ENCODE measurements around the gene ATG10. TPM values are rescaled to one million over a fixed set of nuclear protein-coding genes. Genes with fewer than 3 reads are reported as not detected.

Gene ATG10
- total RNA-seq, 2 donors from 2014 or later = 6.8 to 8.2 TPM

GRCh38 chr5:82218374-82219156, 246.7 kb downstream of the ATG10 start:
- intact Hi-C loops (cut with DNase I) = no loop called here
- Histone ChIP-seq H3K4me3 (no peak overlapping the region), H3K27me3 (no peaks in the 10 kb centered on the region), H3K4me1 (no peaks in the 10 kb centered on the region), H3K27ac (no peak overlapping the region), H3K9ac (ENCODE audit: low read depth in 2 of 2, low read length in 2 of 2) (no peak overlapping the region), H3K9me3 (no peaks in the 10 kb centered on the region), H3K36me3 (no peaks in the 10 kb centered on the region)
- DNase-seq = no peak
- TF ChIP-seq, protein P1, sequence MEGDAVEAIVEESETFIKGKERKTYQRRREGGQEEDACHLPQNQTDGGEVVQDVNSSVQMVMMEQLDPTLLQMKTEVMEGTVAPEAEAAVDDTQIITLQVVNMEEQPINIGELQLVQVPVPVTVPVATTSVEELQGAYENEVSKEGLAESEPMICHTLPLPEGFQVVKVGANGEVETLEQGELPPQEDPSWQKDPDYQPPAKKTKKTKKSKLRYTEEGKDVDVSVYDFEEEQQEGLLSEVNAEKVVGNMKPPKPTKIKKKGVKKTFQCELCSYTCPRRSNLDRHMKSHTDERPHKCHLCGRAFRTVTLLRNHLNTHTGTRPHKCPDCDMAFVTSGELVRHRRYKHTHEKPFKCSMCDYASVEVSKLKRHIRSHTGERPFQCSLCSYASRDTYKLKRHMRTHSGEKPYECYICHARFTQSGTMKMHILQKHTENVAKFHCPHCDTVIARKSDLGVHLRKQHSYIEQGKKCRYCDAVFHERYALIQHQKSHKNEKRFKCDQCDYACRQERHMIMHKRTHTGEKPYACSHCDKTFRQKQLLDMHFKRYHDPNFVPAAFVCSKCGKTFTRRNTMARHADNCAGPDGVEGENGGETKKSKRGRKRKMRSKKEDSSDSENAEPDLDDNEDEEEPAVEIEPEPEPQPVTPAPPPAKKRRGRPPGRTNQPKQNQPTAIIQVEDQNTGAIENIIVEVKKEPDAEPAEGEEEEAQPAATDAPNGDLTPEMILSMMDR (IDR thresholded peaks at IDR 0.05) = no peak

DNA sequence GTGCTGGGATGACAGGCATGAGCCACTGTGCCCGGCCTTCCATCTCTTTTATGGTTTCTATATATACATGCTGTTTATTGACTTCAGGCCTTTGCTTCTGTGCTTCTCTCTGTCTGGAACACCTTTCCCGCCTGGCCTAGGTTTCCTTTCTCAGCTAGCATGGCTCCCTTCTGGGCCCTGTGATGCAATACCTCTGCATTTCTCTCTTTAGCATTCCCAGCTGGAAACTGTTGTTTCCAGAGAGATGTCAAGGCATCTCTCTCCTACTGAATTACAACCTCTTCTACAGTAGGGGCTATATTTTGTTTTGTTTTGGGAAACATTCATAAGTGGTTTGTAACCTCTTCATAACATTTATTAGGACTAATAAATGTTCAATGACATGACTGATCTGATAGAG, 249.2 kb downstream of the ATG10 start:
- no peak overlapping the region for H3K4me3 ChIP-seq
- TF ChIP-seq, protein P1 (IDR thresholded peaks at IDR 0.05) = no peak
- no peak for DNase-seq
- intact Hi-C loops (cut with DNase I) = no loop called here
- H3K36me3 ChIP-seq = no peaks in the 10 kb centered on the region
- H3K4me1 ChIP-seq = no peaks in the 10 kb centered on the region
- H3K9ac ChIP-seq (ENCODE audit: low read depth in 2 of 2, low read length in 2 of 2) = no peak overlapping the region
- no peaks in the 10 kb centered on the region for H3K9me3 ChIP-seq
- no peaks in the 10 kb centered on the region for H3K27me3 ChIP-seq
- H3K27ac ChIP-seq = no peak overlapping the region

- Histone ChIP-seq H3K4me1 (no peaks in the 10 kb centered on the region), H3K36me3 (no peaks in the 10 kb centered on the region), H3K9ac (ENCODE audit: low read depth in 2 of 2, low read length in 2 of 2) (no peak overlapping the region), H3K9me3 (no peaks in the 10 kb centered on the region), H3K27me3 (no peaks in the 10 kb centered on the region), H3K27ac (no peak overlapping the region), H3K4me3 (no peak overlapping the region)
- TF ChIP-seq, protein P1 (IDR thresholded peaks at IDR 0.05) = no peak
- DNase-seq = no peak
- intact Hi-C loops (cut with DNase I) = no loop called here
Observed at GRCh38 chr5:82222597-82223574, 251.1 kb downstream of the ATG10 start.

GRCh38 chr5:82225525-82226172, 253.8 kb downstream of the ATG10 start:
- DNase-seq = peak; percentile 73
- H3K36me3 ChIP-seq = no peaks in the 10 kb centered on the region
- H3K4me3 ChIP-seq = no peak overlapping the region
- intact Hi-C loops (cut with DNase I) = loop anchor here (5.0 kb wide), 2 partner anchors 713 to 803 kb away; no protein-coding TSS in a partner anchor
- H3K27me3 ChIP-seq = no peaks in the 10 kb centered on the region
- H3K4me1 ChIP-seq = no peaks in the 10 kb centered on the region
- H3K9me3 ChIP-seq = no peaks in the 10 kb centered on the region
- H3K9ac ChIP-seq (ENCODE audit: low read depth in 2 of 2, low read length in 2 of 2) = no peak overlapping the region
- TF ChIP-seq, protein P1 (IDR thresholded peaks at IDR 0.05) = peak; percentile 79
- no peak overlapping the region for H3K27ac ChIP-seq

DNA sequence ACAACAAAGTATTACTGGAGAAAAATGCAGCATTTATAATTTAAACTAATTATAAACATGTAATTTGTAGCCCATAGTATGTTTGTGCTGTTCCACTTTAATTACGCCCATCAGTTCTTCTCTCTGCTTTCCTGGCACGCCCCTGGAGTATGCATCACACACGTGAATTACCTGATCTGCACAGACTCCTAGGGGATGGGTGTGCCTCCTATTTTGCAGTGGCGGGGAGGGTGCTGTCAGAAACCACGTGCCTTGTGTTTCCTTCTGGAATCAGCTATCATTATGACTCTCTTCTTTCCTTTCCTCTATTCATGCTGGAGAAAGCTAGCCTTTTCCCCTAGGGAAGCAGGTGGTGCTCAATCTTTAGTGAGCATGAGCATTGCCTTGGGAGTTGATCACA, 263.1 kb downstream of the ATG10 start:
- Histone ChIP-seq H3K27ac (no peak overlapping the region), H3K9ac (ENCODE audit: low read depth in 2 of 2, low read length in 2 of 2) (no peak overlapping the region), H3K4me3 (no peak overlapping the region), H3K4me1 (no peaks in the 10 kb centered on the region), H3K9me3 (no peaks in the 10 kb centered on the region), H3K27me3 (no peaks in the 10 kb centered on the region), H3K36me3 (no peaks in the 10 kb centered on the region)
- TF ChIP-seq, protein P1 (IDR thresholded peaks at IDR 0.05) = no peak
- intact Hi-C loops (cut with DNase I) = loop anchor here (10.0 kb wide), 1 partner anchor 390 kb away; no protein-coding TSS in a partner anchor
- peak; percentile 36 for DNase-seq

All from colonic mucosa (tissue), 4 donors.